ENCODE results near the gene ARF4.

DNA sequence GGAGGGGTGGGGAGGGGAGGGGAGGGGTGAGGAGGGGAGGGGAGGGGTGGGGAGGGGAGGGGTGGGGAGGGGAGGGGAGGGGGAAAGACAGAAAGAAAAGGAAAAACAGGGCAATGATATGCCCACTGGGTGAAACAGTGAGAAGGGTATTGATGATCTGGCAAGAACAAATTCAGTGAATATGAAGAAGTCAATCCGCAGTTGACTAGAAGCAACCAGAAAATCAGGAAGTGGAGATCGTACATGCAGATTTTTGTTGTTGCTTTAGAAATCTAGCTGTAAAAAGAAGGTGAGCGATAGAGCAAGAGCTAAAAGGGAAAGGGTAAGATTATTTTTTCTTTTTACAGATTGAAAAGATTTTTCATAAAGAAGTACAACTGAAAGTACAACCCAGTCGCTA, 47.6 kb upstream of the ARF4 start:
- TF ChIP-seq POLR2AphosphoS5 (IDR thresholded peaks at IDR 0.05; ENCODE audit: low read depth) (no peak), EZH2phosphoT487 (IDR thresholded peaks at IDR 0.05; ENCODE audit: unreplicated experiment) (no peak), EZH2 (IDR thresholded peaks at IDR 0.05; ENCODE audit: low read depth, unreplicated experiment) (no peak), JUNB (IDR thresholded peaks at IDR 0.05; ENCODE audit: unreplicated experiment) (no peak), ZNF331 (CRISPR knock-in tag; IDR thresholded peaks at IDR 0.05; ENCODE audit: low read depth) (no peak), CREB1 (CRISPR knock-in tag; IDR thresholded peaks at IDR 0.05; ENCODE audit: low read depth) (no peak), NANOG (IDR thresholded peaks at IDR 0.05; ENCODE audit: borderline replicate concordance) (no peak), ZNF114 (CRISPR knock-in tag; IDR thresholded peaks at IDR 0.05) (no peak), STAT1 (IDR thresholded peaks at IDR 0.05; ENCODE audit: unreplicated experiment) (no peak)
- TF ChIP-seq, protein P1, sequence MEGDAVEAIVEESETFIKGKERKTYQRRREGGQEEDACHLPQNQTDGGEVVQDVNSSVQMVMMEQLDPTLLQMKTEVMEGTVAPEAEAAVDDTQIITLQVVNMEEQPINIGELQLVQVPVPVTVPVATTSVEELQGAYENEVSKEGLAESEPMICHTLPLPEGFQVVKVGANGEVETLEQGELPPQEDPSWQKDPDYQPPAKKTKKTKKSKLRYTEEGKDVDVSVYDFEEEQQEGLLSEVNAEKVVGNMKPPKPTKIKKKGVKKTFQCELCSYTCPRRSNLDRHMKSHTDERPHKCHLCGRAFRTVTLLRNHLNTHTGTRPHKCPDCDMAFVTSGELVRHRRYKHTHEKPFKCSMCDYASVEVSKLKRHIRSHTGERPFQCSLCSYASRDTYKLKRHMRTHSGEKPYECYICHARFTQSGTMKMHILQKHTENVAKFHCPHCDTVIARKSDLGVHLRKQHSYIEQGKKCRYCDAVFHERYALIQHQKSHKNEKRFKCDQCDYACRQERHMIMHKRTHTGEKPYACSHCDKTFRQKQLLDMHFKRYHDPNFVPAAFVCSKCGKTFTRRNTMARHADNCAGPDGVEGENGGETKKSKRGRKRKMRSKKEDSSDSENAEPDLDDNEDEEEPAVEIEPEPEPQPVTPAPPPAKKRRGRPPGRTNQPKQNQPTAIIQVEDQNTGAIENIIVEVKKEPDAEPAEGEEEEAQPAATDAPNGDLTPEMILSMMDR (conservative IDR thresholded peaks at IDR 0.05; ENCODE audit: low read depth in 2 of 2), result no peak
- TF ChIP-seq, protein P2, sequence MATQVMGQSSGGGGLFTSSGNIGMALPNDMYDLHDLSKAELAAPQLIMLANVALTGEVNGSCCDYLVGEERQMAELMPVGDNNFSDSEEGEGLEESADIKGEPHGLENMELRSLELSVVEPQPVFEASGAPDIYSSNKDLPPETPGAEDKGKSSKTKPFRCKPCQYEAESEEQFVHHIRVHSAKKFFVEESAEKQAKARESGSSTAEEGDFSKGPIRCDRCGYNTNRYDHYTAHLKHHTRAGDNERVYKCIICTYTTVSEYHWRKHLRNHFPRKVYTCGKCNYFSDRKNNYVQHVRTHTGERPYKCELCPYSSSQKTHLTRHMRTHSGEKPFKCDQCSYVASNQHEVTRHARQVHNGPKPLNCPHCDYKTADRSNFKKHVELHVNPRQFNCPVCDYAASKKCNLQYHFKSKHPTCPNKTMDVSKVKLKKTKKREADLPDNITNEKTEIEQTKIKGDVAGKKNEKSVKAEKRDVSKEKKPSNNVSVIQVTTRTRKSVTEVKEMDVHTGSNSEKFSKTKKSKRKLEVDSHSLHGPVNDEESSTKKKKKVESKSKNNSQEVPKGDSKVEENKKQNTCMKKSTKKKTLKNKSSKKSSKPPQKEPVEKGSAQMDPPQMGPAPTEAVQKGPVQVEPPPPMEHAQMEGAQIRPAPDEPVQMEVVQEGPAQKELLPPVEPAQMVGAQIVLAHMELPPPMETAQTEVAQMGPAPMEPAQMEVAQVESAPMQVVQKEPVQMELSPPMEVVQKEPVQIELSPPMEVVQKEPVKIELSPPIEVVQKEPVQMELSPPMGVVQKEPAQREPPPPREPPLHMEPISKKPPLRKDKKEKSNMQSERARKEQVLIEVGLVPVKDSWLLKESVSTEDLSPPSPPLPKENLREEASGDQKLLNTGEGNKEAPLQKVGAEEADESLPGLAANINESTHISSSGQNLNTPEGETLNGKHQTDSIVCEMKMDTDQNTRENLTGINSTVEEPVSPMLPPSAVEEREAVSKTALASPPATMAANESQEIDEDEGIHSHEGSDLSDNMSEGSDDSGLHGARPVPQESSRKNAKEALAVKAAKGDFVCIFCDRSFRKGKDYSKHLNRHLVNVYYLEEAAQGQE (IDR thresholded peaks at IDR 0.05; ENCODE audit: unreplicated experiment), result no peak
- TF ChIP-seq, protein P3, sequence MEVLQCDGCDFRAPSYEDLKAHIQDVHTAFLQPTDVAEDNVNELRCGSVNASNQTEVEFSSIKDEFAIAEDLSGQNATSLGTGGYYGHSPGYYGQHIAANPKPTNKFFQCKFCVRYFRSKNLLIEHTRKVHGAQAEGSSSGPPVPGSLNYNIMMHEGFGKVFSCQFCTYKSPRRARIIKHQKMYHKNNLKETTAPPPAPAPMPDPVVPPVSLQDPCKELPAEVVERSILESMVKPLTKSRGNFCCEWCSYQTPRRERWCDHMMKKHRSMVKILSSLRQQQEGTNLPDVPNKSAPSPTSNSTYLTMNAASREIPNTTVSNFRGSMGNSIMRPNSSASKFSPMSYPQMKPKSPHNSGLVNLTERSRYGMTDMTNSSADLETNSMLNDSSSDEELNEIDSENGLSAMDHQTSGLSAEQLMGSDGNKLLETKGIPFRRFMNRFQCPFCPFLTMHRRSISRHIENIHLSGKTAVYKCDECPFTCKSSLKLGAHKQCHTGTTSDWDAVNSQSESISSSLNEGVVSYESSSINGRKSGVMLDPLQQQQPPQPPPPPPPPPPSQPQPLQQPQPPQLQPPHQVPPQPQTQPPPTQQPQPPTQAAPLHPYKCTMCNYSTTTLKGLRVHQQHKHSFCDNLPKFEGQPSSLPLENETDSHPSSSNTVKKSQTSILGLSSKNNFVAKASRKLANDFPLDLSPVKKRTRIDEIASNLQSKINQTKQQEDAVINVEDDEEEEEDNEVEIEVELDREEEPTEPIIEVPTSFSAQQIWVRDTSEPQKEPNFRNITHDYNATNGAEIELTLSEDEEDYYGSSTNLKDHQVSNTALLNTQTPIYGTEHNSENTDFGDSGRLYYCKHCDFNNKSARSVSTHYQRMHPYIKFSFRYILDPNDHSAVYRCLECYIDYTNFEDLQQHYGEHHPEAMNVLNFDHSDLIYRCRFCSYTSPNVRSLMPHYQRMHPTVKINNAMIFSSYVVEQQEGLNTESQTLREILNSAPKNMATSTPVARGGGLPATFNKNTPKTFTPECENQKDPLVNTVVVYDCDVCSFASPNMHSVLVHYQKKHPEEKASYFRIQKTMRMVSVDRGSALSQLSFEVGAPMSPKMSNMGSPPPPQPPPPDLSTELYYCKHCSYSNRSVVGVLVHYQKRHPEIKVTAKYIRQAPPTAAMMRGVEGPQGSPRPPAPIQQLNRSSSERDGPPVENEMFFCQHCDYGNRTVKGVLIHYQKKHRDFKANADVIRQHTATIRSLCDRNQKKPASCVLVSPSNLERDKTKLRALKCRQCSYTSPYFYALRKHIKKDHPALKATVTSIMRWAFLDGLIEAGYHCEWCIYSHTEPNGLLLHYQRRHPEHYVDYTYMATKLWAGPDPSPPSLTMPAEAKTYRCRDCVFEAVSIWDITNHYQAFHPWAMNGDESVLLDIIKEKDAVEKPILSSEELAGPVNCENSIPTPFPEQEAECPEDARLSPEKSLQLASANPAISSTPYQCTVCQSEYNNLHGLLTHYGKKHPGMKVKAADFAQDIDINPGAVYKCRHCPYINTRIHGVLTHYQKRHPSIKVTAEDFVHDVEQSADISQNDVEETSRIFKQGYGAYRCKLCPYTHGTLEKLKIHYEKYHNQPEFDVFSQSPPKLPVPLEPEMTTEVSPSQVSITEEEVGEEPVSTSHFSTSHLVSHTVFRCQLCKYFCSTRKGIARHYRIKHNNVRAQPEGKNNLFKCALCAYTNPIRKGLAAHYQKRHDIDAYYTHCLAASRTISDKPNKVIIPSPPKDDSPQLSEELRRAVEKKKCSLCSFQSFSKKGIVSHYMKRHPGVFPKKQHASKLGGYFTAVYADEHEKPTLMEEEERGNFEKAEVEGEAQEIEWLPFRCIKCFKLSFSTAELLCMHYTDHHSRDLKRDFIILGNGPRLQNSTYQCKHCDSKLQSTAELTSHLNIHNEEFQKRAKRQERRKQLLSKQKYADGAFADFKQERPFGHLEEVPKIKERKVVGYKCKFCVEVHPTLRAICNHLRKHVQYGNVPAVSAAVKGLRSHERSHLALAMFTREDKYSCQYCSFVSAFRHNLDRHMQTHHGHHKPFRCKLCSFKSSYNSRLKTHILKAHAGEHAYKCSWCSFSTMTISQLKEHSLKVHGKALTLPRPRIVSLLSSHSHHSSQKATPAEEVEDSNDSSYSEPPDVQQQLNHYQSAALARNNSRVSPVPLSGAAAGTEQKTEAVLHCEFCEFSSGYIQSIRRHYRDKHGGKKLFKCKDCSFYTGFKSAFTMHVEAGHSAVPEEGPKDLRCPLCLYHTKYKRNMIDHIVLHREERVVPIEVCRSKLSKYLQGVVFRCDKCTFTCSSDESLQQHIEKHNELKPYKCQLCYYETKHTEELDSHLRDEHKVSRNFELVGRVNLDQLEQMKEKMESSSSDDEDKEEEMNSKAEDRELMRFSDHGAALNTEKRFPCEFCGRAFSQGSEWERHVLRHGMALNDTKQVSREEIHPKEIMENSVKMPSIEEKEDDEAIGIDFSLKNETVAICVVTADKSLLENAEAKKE (CRISPR knock-in tag; IDR thresholded peaks at IDR 0.05), result no peak
- TF ChIP-seq, protein P4, sequence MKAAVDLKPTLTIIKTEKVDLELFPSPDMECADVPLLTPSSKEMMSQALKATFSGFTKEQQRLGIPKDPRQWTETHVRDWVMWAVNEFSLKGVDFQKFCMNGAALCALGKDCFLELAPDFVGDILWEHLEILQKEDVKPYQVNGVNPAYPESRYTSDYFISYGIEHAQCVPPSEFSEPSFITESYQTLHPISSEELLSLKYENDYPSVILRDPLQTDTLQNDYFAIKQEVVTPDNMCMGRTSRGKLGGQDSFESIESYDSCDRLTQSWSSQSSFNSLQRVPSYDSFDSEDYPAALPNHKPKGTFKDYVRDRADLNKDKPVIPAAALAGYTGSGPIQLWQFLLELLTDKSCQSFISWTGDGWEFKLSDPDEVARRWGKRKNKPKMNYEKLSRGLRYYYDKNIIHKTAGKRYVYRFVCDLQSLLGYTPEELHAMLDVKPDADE (IDR thresholded peaks at IDR 0.05), result no peak

Data from GM23338 (cell line).